Mesenchymal stem cell (in vitro differentiated cells and primary cell): ENCODE results near the gene VEZF1.

Experiments used
- DNase-seq: peaks from one replicate; pipeline ENCODE4 v3.0.0-alpha.2; 2013
- H2AFZ ChIP-seq: one replicate; pipeline ENCODE4 v1.6.1; 2013; ENCODE audit warnings: low read depth, mild to moderate bottlenecking, control low read depth, inconsistent platforms, low read length, moderate library complexity
- H2AK5ac ChIP-seq: 2 replicates; pipeline ENCODE4 v1.6.1; 2013; ENCODE audit warnings: low read length, moderate library complexity, mild to moderate bottlenecking, inconsistent platforms; ENCODE audit not compliant: severe bottlenecking
- H2BK120ac ChIP-seq: one replicate; pipeline ENCODE4 v1.6.1; 2013; ENCODE audit warnings: low read depth, mild to moderate bottlenecking, inconsistent platforms, low read length, moderate library complexity
- H2BK12ac ChIP-seq, 2 experiments: one replicate each; pipeline ENCODE4 v1.6.1; 2013; ENCODE audit warnings: inconsistent platforms in 2 of 2, low read length in 2 of 2, mild to moderate bottlenecking in 2 of 2, moderate library complexity in 2 of 2, control low read depth in 1 of 2
- H2BK15ac ChIP-seq: one replicate; pipeline ENCODE4 v1.6.1; 2013; ENCODE audit warnings: mild to moderate bottlenecking, low read depth, inconsistent platforms; ENCODE audit not compliant: poor library complexity, severe bottlenecking
- H2BK5ac ChIP-seq: 2 replicates; pipeline ENCODE4 v1.6.1; 2013; ENCODE audit warnings: low read depth, mild to moderate bottlenecking, low read length, control low read depth, inconsistent platforms; ENCODE audit not compliant: poor library complexity, severe bottlenecking
- H3K14ac ChIP-seq, 2 experiments: one replicate each; pipeline ENCODE4 v1.6.1; 2013; ENCODE audit warnings: inconsistent platforms in 2 of 2, low read length in 2 of 2, control low read depth in 1 of 2, mild to moderate bottlenecking in 1 of 2, moderate library complexity in 1 of 2
- H3K18ac ChIP-seq, 2 experiments: one replicate each; pipeline ENCODE4 v1.6.1; 2013; ENCODE audit warnings: inconsistent platforms in 2 of 2, low read length in 2 of 2, control low read depth in 1 of 2, low read depth in 1 of 2, mild to moderate bottlenecking in 1 of 2
- H3K23ac ChIP-seq, 2 experiments: one replicate each; pipeline ENCODE4 v1.6.1; 2013; ENCODE audit warnings: inconsistent platforms in 2 of 2, low read length in 2 of 2, mild to moderate bottlenecking in 2 of 2, moderate library complexity in 2 of 2, control low read depth in 1 of 2
- H3K27ac ChIP-seq: 2 replicates; pipeline ENCODE4 v1.5.1; 2013; ENCODE audit warnings: mild to moderate bottlenecking, moderate library complexity, low read length, control low read depth, inconsistent platforms; ENCODE audit not compliant: poor library complexity, severe bottlenecking
- H3K27me3 ChIP-seq, 2 experiments: 2 replicates each; pipeline versions ENCODE4 v1.6.1 to v1.7.0; 2013; ENCODE audit warnings: low read length in 2 of 2, mild to moderate bottlenecking in 2 of 2, moderate library complexity in 2 of 2, control low read depth in 1 of 2, inconsistent platforms in 1 of 2; ENCODE audit not compliant: control insufficient read depth in 1 of 2, insufficient read depth in 1 of 2
- H3K36me3 ChIP-seq, 2 experiments: 2 replicates each; pipeline versions ENCODE4 v1.6.1 to v1.7.0; 2013; ENCODE audit warnings: low read length in 2 of 2, control low read depth in 1 of 2, inconsistent platforms in 1 of 2, low read depth in 1 of 2, mild to moderate bottlenecking in 1 of 2; ENCODE audit not compliant: insufficient read depth in 2 of 2, control insufficient read depth in 1 of 2
- H3K4ac ChIP-seq, 2 experiments: one replicate each; pipeline ENCODE4 v1.6.1; 2013; ENCODE audit warnings: inconsistent platforms in 2 of 2, low read length in 2 of 2, mild to moderate bottlenecking in 2 of 2, moderate library complexity in 2 of 2, control low read depth in 1 of 2, low read depth in 1 of 2
- H3K4me1 ChIP-seq: 2 replicates; pipeline ENCODE4 v1.6.1; 2013; ENCODE audit warnings: low read depth, low read length, control low read depth; ENCODE audit not compliant: control insufficient read depth, insufficient read depth
- H3K4me2 ChIP-seq: 2 replicates; pipeline ENCODE4 v1.6.1; 2013; ENCODE audit warnings: low read length, mild to moderate bottlenecking, inconsistent platforms; ENCODE audit not compliant: poor library complexity, severe bottlenecking
- H3K4me3 ChIP-seq, 2 experiments: 2 replicates each; pipeline versions ENCODE4 v1.5.1 to v1.7.0; 2013; ENCODE audit warnings: low read length in 2 of 2, mild to moderate bottlenecking in 2 of 2, control low read depth in 1 of 2, low read depth in 1 of 2; ENCODE audit not compliant: insufficient read depth in 1 of 2
- H3K79me1 ChIP-seq: replicated peaks from 2 replicates; pipeline ENCODE4 v1.6.1; 2013; ENCODE audit warnings: mild to moderate bottlenecking, control low read depth, low read length, inconsistent platforms; ENCODE audit not compliant: poor library complexity, severe bottlenecking
- H3K9ac ChIP-seq: 2 replicates; pipeline ENCODE4 v1.7.0; 2013; ENCODE audit warnings: mild to moderate bottlenecking, low read length, moderate library complexity
- H3K9me3 ChIP-seq: 2 replicates; pipeline ENCODE4 v1.7.0; 2013; ENCODE audit warnings: mild to moderate bottlenecking, low read length; ENCODE audit not compliant: control insufficient read depth
- H4K8ac ChIP-seq: one replicate; pipeline ENCODE4 v1.6.1; 2013; ENCODE audit warnings: inconsistent platforms, mild to moderate bottlenecking, low read length, moderate library complexity
- H4K91ac ChIP-seq: one replicate; pipeline ENCODE4 v1.6.1; 2013; ENCODE audit warnings: mild to moderate bottlenecking, low read length, inconsistent platforms
- WGBS: methylation state at CpG from one replicate; pipeline ENCODE4 v1.1.7; 2013; ENCODE audit warnings: mixed read lengths; 5-methylcytosine and 5-hydroxymethylcytosine counted together

The VEZF1 gene

GRCh38 chr17:57943645-57944044 lies 44.4 kb downstream of the VEZF1 start:
- no peak overlapping the region for H2BK5ac ChIP-seq
- H3K79me1 ChIP-seq, result peaks cover 10% of the 10 kb centered on the region
- H4K8ac ChIP-seq, result no peak overlapping the region
- H3K4ac ChIP-seq, result no peak overlapping the region
- no peaks in the 10 kb centered on the region for H3K27me3 ChIP-seq
- H3K23ac ChIP-seq, result no peak overlapping the region
- H2AFZ ChIP-seq, result no peak overlapping the region
- H3K9ac ChIP-seq, result peak overlapping the region; percentile 27
- DNase-seq, result no peak
- no peaks in the 10 kb centered on the region for H3K9me3 ChIP-seq
- H3K27ac ChIP-seq, result no peak overlapping the region
- WGBS, result 94% methylated on average over 2 of the region's 3 CpGs
- H3K18ac ChIP-seq, result no peak overlapping the region
- no peak overlapping the region for H4K91ac ChIP-seq
- H3K4me1 ChIP-seq, result peaks cover 30% of the 10 kb centered on the region
- H2BK15ac ChIP-seq, result no peak overlapping the region
- no peak overlapping the region for H3K4me3 ChIP-seq
- H2BK12ac ChIP-seq, result no peak overlapping the region
- H2BK120ac ChIP-seq, result no peak overlapping the region
- H3K4me2 ChIP-seq, result no peak overlapping the region
- peak overlapping the region; percentile 68 for H2AK5ac ChIP-seq
- H3K36me3 ChIP-seq, result peaks cover 0 to 4% of the 10 kb centered on the region in 2 experiments
- H3K14ac ChIP-seq, result no peak overlapping the region

- Histone ChIP-seq H3K4me1 (peaks cover 30% of the 10 kb centered on the region), H4K8ac (no peak overlapping the region), H3K9ac (peak overlapping the region; percentile 34), H3K27ac (no peak overlapping the region), H2BK15ac (no peak overlapping the region), H2BK12ac (peak overlapping the region in 1 of 2 experiments; percentile 67), H3K23ac (no peak overlapping the region), H3K9me3 (no peaks in the 10 kb centered on the region), H2BK5ac (no peak overlapping the region), H3K14ac (no peak overlapping the region), H2BK120ac (no peak overlapping the region), H3K18ac (no peak overlapping the region), H4K91ac (no peak overlapping the region), H3K4me2 (no peak overlapping the region), H2AFZ (no peak overlapping the region), H3K4me3 (no peak overlapping the region), H3K36me3 (peaks cover 0 to 4% of the 10 kb centered on the region in 2 experiments), H3K79me1 (peaks cover 10% of the 10 kb centered on the region), H2AK5ac (no peak overlapping the region), H3K4ac (no peak overlapping the region), H3K27me3 (no peaks in the 10 kb centered on the region)
- DNase-seq, result no peak
- whole genome bisulfite sequencing, result 89% methylated on average over 6 of the region's 6 CpGs
Observed at GRCh38 chr17:57943140-57943539, 44.9 kb downstream of the VEZF1 start.

GRCh38 chr17:57941384-57942370 lies 46.4 kb downstream of the VEZF1 start:
- Histone ChIP-seq H3K27me3 (no peaks in the 10 kb centered on the region), H3K4me1 (peaks cover 29% of the 10 kb centered on the region), H2AFZ (no peak overlapping the region), H4K8ac (no peak overlapping the region), H4K91ac (peak overlapping the region; percentile 23), H3K9ac (no peak overlapping the region), H3K4me2 (no peak overlapping the region), H2BK120ac (no peak overlapping the region), H2AK5ac (no peak overlapping the region), H3K14ac (no peak overlapping the region), H3K4ac (no peak overlapping the region), H2BK5ac (no peak overlapping the region), H3K36me3 (peaks cover 0 to 4% of the 10 kb centered on the region in 2 experiments), H3K9me3 (no peaks in the 10 kb centered on the region), H3K18ac (peak overlapping the region in 1 of 2 experiments; percentile 70), H3K27ac (no peak overlapping the region), H3K4me3 (no peak overlapping the region), H2BK12ac (peak overlapping the region in 1 of 2 experiments; percentile 12), H3K79me1 (peaks cover 10% of the 10 kb centered on the region), H2BK15ac (no peak overlapping the region), H3K23ac (no peak overlapping the region)
- no peak for DNase-seq
- WGBS, result 76% methylated on average over 10 of the region's 10 CpGs

- Histone ChIP-seq H2BK5ac (peak overlapping the region; percentile 10), H4K91ac (no peak overlapping the region), H3K4me2 (no peak overlapping the region), H3K27ac (no peak overlapping the region), H3K23ac (no peak overlapping the region), H3K14ac (no peak overlapping the region), H3K9me3 (no peaks in the 10 kb centered on the region), H3K27me3 (no peaks in the 10 kb centered on the region), H2BK15ac (peak overlapping the region; percentile 82), H4K8ac (no peak overlapping the region), H3K9ac (no peak overlapping the region), H3K4me3 (no peak overlapping the region), H3K4me1 (peaks cover 34% of the 10 kb centered on the region), H3K18ac (no peak overlapping the region), H2AFZ (no peak overlapping the region), H3K36me3 (peaks cover 0 to 4% of the 10 kb centered on the region in 2 experiments), H2BK120ac (no peak overlapping the region), H2BK12ac (peak overlapping the region in 1 of 2 experiments; percentile 15), H2AK5ac (peak overlapping the region; percentile 60), H3K79me1 (peaks cover 10% of the 10 kb centered on the region), H3K4ac (no peak overlapping the region)
- no peak for DNase-seq
- WGBS, result 69% methylated on average over 5 of the region's 5 CpGs
Observed at GRCh38 chr17:57940653-57941329, 47.3 kb downstream of the VEZF1 start.
